ENCODE results near the gene TSPEAR. TPM values are rescaled to one million over a fixed set of nuclear protein-coding genes. Genes with fewer than 3 reads are reported as not detected.
A peak's percentile ranks its signal among the peaks of the same experiment; 100 is the strongest.

TSPEAR gene
- total and polyA plus RNA-seq, 2 of the 13 experiments (the other 11 are each of a cell fraction or from before 2014, with no cell fraction given) = 0.07 to 0.32 TPM

- TF ChIP-seq ZHX1 (CRISPR knock-in tag; IDR thresholded peaks at IDR 0.05; ENCODE audit: low read depth) = no peak
- peak; percentile 14; the same call in 1 of the 2 replicates for TF ChIP-seq BRD4 (CRISPR knock-in tag; IDR thresholded peaks at IDR 0.05)
- no peak for TF ChIP-seq YEATS2 (CRISPR knock-in tag; IDR thresholded peaks at IDR 0.05; ENCODE audit: borderline replicate concordance)
- TF ChIP-seq POGK (CRISPR knock-in tag; conservative IDR thresholded peaks at IDR 0.05) = no peak
- no peak for TF ChIP-seq AKNA (CRISPR knock-in tag; IDR thresholded peaks at IDR 0.05; ENCODE audit: borderline replicate concordance)
- no peak for TF ChIP-seq CERS6 (CRISPR knock-in tag; IDR thresholded peaks at IDR 0.05)
- TF ChIP-seq RXRA (CRISPR knock-in tag; IDR thresholded peaks at IDR 0.05) = peak; percentile 25; the same call in 1 of the 2 replicates
- 0 out of 2 replicates have a peak, but pooled peaks have one; percentile 14 for TF ChIP-seq AHR (CRISPR knock-in tag; IDR thresholded peaks at IDR 0.05)
- TF ChIP-seq SRSF4 (IDR thresholded peaks at IDR 0.05; ENCODE audit: low read depth, low read length, poor library complexity, severe bottlenecking) = no peak
- 0 out of 2 replicates have a peak, but pooled peaks have one; percentile 18 for TF ChIP-seq IRF9 (CRISPR knock-in tag; IDR thresholded peaks at IDR 0.05; ENCODE audit: borderline replicate concordance)
- TF ChIP-seq ZNF274 (CRISPR knock-in tag; IDR thresholded peaks at IDR 0.05) = no peak
These were observed 254.2 kb downstream of the TSPEAR start (continued) for GRCh38 chr21:44456915-44457736.
